Measurements from ENCODE around the gene ERRFI1. TPM values are rescaled to one million over a fixed set of nuclear protein-coding genes. Genes with fewer than 3 reads are reported as not detected.
"Not testable (repeated sequence)": the region's sequence is repeated elsewhere in the genome, so short reads cannot be mapped to it uniquely, and the experiment has no call there.

Gene ERRFI1
- total RNA-seq, 1 experiment from 2014 or later, result 42.6 TPM

DNA sequence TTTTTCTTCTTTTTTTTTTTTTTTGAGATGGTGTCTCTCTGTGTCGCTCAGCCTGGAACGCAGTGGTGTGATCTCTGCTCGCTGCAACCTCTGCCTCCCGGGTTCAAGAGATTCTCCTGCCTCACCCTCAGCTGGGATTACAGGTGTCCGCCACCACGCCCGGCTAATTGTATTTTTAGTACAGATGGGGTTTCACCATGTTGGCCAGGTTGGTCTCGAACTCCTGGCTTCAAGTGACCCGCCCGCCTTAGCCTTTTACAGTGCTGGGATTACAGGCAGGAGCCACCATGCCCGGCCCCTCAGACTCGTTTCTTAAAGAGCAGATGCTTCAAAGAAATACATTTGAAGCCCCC lies 62.8 kb downstream of the ERRFI1 start:
- H3K4me3 ChIP-seq (ENCODE audit: insufficient read depth, low read depth, low read length); DNase-seq; H3K27me3 ChIP-seq (ENCODE audit: control insufficient read depth, insufficient read depth, low read length): not testable (repeated sequence)
- H3K36me3 ChIP-seq (replicated peaks; ENCODE audit: control insufficient read depth, insufficient read depth, low read length), result peaks cover 22% of the 10 kb centered on the region

DNA sequence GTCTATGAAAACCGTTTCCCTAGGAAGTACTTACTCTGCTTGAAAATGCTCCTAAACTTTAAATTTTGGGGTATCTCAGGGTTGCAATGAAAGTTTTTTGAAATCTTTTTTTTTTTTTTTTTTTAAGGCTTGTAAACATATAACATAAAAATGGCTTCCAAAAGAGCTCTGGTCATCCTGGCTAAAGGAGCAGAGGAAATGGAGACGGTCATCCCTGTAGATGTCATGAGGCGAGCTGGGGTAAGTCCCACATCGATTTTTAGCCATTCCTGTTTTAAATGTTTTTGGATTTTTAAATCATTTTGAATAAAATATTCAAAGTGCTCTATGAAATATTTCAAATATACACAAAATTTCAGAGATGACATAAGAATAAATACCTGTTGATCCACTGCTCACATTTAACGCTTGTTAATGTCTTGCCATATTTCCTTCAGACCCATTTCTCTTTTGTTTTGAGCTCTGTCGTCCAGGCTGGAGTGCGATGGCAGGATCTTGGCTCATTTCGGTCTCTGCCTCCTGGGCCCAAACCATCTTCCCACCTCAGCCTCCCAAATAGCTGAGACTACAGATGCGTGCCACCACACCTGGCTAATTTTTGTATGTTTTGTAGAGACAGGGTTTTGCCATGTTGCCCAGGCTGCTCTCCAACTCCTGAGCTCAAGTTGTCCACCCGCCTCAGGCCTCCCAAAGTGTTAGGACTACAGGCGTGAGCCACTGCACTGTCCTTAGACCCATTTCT lies 63.3 kb downstream of the ERRFI1 start:
- Histone ChIP-seq H3K36me3 (replicated peaks; ENCODE audit: control insufficient read depth, insufficient read depth, low read length) (peaks cover 22% of the 10 kb centered on the region), H3K4me3 (ENCODE audit: insufficient read depth, low read depth, low read length) (peak overlapping the region; percentile 97; the same call in 1 of the 2 replicates), H3K27me3 (ENCODE audit: control insufficient read depth, insufficient read depth, low read length) (no peaks in the 10 kb centered on the region)
- DNase-seq, result no peak

- no peak for DNase-seq
- Histone ChIP-seq H3K27me3 (ENCODE audit: control insufficient read depth, insufficient read depth, low read length) (no peaks in the 10 kb centered on the region), H3K36me3 (replicated peaks; ENCODE audit: control insufficient read depth, insufficient read depth, low read length) (peaks cover 21% of the 10 kb centered on the region), H3K4me3 (ENCODE audit: insufficient read depth, low read depth, low read length) (peak overlapping the region; percentile 97)
Observed at GRCh38 chr1:7962014-7962335, 64.1 kb downstream of the ERRFI1 start.

Other genes starting within 250 kb of the ERRFI1 start
- 1.2 and 2.8 TPM in 2 replicates for gene PER3, start 242.0 kb downstream of the ERRFI1 start, total RNA-seq (2014; rRNA removed; shearing (Covaris generic))
- 0.35 and 1.3 TPM in 2 replicates for gene UTS2, start 173.2 kb downstream of the ERRFI1 start, total RNA-seq (2014; rRNA removed; shearing (Covaris generic))
- not detected in 2 replicates for gene TNFRSF9, start 85.5 kb downstream of the ERRFI1 start, total RNA-seq (2014; rRNA removed; shearing (Covaris generic))
- gene PARK7, start 64.6 kb downstream of the ERRFI1 start, total RNA-seq (2014; rRNA removed; shearing (Covaris generic)), result 298 and 323 TPM in 2 replicates

Data from H7 (cell line).